Measurements from ENCODE around the gene ARHGEF11.

The ARHGEF11 gene

DNA sequence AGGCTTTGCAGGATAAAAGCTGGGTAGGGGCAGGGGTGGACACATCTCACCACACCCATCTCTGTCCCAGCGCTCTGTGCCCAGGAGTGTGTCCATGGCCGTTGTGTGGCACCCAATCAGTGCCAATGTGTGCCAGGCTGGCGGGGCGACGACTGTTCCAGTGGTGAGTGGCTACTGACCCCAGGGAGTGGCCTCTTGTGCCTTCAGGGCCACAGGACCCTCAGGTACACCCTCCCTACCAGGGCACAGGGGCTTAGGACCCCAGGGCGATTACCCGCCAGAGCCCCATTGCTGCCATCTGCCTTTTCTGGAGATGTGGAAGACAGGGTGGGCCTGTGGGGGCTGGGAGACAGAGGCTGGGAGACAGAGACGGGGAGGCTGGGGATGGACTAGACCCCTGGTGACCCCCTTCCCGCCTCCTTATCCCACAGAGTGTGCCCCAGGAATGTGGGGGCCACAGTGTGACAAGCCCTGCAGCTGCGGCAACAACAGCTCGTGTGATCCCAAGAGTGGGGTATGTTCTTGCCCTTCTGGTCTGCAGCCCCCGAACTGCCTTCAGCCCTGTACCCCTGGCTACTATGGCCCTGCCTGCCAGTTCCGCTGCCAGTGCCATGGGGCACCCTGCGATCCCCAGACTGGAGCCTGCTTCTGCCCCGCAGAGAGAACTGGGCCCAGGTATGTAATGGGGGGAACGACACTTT is 139.2 kb downstream of the ARHGEF11 start:
- no peak for DNase-seq

DNA sequence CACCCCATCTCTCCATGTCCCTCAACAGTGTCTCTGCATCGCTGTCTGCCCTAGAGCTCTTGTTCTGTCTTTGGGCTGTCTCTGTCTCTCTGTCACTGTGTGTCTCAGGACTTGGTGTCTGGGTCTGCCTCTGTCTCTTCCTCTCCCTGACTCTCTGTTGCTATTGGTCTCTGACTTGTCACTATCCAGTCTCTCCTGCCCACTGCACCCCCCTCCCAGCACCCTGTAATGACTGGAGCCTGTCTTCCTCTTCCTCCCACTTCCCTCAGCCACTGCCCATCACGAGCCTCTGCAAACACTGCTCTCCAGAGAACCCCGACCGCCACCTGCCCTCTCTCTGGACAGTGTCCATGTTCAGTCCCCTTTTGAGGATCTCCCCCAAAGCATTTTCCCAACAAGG is 139.9 kb downstream of the ARHGEF11 start:
- no peak for DNase-seq

DNA sequence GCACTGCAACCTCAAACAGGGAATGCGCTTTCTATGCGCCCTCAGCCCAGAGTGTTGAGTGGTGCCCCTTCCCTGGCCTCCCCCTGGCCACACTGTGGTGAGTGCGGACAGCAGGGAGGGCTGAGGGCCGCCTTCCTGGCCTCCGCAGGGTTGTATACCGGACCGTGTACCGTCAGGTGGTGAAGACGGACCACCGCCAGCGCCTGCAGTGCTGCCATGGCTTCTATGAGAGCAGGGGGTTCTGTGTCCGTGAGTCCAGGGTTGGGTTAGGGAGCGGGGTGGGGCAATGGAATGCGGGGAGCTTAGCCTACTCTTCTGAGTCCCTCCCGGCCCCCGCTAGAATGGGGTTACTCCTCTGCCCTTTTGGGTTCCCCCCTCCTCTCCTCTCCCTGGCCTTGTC is 140.4 kb downstream of the ARHGEF11 start:
- DNase-seq: no peak

DNA sequence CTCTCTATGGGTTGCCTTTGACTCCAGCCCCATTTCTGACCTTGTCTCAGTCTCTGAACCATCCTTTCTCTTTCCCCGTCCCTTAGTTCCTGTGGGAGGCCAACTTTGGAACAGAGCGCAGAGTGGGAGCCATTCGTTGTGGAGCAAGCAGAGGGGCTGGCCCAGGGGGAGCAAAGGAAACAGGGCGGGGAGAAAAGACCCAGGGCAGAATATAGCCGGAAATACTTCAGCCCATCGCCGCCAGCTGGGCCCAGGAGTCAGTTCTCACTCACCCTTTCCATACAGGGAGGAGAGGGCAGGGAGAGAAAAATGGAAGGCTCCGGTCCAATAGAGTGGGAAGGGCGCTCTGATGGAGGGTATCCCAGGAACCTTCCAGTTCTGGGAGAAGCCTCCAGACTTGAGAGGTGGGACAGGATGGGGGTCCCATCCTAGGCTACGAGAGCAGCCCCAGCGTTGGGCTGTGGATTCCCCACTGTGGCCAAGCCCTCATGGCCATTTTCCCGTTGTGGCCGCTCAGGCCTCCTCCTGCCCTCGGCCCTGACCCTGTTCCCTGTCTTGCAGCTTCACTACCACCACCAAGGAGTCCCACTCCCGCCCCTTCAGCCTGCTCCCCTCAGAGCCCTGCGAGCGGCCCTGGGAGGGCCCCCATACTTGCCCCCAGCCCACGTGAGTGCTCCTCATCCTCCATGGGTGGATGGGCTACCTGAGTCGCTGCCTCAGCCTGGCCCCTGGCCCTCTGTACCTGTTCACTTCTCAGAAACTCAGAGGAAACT is 141.2 kb downstream of the ARHGEF11 start:
- DNase-seq: no peak

DNA sequence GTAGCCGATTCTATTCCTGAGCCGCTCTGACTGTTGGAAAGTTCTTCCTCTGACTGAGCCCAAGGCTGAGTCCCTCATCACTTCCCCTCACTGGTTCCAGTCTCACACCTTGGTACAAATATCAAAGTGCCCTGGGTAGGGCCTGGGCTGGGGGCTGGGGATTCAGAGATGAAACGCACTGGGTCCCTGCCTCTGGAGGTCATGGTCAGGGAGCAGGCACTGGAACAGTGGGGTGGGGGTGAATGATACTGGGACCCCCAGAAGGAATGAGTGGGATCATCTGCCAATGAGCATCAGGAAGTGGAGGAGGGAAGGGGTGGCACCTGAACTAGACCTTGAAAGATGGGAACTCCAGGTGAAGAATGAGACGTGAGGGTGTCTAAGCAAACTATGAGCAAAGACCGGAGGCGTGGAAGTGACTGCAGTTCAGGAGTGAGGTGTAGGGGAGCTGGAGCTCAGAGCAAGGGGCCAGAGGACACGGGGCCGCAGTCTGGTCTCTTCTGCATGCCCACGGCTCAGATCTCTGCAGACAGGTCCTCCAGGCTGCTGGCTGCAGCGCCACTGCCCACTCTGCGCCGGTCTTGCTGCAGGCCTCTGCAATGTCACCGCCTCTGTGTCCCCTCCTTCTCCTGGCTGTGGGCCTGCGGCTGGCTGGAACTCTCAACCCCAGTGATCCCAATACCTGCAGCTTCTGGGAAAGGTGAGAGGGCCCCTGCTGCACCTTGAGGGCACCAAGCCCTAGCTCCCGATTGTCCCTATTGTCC is 142.0 kb downstream of the ARHGEF11 start:
- no peak for DNase-seq

DNA sequence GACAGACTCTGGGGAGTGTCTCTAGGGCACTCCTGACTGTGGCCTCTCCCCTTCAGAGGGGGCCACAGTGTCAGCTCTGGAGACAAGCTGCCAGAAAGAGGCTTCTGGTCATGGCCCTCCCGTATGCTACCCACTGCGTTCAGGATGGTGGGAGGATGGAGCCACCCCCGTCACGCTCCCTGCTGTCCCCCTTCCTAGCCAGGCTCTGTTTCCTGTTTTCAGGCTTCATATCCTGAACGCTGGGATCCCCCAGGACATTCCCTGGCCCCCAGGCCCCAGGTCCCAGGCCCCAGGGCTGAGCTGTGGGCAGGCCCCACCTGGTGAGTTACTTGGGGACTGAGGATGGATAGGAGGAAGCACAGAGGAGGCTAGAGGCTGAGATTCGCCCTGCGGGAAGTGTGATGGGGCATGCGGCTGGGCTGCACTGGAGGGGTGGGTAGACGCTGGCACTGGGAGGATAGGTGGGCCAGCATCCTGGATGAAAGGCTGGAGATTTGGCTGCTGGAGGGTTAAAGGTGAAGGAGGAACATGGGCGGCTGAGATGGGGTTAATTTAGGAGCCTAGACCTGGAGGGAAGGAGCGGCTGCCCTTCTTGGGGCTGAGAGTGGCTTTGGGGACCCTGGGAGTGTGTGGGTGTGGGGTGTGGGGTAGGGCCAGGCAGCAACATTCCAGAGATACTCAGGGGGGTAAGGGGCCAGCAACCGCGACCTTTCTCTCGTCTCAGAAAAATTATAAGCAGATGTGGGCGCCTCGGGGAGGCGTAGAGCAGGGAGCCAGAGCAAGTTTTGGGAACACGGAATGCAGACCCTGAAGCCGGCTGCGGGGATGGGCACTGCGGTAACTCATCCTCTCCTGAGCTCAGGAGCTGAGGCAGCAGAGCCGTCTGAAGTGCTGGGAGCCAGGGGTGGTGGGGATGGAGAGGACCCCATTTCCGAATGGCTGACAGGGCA is 143.3 kb downstream of the ARHGEF11 start:
- no peak for DNase-seq

DNA sequence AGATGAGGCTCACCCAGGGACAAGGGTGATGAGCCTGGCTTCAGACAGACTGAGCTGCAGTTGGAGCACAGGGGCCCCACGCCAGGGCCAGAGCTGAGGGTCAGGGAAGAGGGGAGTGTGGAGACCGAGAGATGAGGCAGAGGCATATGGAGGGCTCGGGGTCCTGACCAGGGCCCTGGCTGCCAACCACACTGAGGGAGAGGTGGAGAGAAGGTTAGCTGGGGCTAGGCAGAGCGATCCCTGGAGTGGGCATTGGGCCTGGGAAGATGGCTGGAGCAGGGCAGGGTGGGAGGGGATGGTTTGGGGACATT is 144.0 kb downstream of the ARHGEF11 start:
- no peak for DNase-seq

DNA sequence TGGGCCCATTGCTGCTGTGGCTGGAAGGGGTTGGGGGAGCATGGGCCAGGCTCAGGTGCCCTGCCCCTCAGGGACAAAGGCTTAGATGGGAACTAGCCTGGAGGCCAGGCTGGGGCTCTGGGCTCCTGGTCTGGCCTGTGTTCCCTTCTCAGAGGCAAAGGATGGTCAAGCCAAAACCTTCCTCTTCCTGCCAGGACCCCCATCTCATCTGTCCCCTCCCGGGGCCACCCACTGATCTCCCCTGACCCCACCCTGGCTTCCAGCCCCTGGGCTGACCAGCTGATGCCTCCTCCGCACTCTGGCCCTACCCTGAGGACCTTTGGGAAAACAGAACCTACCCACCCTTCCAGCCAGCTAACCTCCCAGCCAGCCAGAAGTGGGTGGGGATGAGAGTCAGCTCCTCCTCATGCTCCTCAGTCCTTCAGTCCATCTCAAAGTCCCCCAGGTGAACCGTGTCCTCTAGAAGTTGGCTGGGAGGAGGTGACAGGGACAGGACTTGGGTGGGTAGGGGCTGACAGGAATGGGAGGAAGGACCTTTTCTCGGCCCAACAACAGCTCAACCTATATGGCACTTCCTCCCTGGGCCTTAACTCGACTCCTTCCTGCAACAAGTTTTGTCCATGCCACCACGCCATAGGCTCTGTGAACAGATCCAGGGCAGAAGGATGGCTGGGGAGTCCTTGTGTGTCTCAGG is 144.5 kb downstream of the ARHGEF11 start:
- DNase-seq: no peak

DNA sequence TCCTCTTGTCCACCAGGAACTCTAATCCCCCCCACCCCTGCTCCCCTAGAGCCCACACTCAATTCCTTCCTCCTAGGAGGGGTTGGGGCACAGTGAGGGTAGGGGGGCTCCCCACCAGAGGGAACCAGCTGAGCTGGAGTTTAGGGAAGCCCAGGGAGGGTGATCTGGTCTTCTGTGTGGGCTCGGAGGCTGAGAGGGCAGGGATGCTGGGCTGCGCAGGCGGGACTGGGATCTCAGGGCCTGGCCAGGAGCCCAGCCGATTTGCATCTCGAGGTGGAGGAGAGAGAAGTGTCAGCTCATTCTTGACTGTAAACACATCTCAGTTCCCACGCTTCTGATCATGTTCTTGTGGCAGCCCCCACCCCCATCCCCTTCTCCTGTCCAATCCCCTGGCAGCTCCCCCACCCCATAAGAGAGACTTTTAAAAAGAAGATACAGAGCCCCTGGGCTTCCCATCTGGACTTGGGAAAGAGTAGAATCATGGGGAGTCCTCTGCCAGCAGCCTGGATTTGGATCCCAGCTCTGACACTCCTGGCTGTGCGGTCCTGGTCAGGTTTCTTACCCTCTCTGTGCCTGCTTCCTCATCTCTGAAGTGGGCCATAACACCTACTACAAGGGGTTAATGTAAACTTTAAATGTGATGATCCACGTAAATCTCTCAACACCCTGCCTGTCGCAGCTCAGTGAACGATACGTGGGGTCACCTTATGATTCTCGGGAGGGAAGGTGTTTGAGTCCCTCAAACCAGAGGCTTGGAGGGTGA is 145.4 kb downstream of the ARHGEF11 start:
- DNase-seq: no peak

DNA sequence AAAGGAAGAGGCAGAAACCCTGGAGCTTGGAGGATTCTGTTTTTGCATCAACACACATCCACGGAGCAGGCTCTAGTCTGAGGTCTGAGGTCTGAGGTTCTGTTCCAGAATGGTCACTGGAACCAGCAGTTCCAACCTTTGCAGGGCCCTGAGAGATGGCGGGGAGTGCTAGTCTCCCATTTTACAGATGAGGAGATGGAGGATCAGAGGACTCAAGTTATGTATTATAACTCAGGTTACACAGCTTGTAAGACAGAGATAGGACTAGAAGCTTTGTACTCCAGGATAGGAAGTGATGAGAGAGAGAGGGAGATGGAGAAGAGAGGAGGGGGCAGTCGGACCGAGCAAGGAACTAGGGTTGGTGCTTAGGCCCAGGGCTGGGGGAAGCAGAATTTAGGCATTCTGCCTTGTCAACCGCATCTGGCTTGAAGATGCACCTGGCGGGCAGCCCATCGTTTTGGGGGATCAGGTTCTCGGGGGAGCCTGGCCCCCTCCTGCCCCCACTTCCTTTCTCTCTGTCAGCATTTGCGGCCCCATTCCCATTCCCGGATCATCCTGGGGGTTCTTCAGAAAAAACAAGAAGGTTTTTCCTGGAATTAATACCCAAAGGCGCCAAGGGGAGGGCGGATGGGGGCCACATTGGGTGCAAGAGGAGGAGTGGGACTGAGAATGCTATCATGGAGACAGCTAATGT is 146.4 kb downstream of the ARHGEF11 start:
- DNase-seq: no peak

DNA sequence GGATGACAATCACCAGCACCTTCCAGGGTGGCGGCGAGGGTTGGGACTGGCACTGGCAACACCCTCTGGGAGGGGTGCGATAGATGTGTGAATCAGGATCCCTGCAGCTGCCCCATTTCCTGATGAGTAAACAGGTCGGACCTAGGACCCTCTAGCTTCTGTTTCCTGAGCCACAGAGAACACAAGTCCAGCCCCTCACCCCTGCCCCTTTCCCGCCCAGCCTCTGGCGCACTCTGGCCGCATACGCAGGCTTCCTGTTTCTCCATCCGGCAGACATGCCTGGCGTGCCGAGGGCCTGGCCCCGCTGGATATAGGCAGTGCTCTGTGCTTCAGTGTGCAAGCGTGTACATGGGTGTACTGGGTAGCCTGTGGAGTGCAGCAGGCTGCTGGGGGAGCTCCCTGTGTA is 147.4 kb downstream of the ARHGEF11 start:
- peak; percentile 87 for DNase-seq

DNA sequence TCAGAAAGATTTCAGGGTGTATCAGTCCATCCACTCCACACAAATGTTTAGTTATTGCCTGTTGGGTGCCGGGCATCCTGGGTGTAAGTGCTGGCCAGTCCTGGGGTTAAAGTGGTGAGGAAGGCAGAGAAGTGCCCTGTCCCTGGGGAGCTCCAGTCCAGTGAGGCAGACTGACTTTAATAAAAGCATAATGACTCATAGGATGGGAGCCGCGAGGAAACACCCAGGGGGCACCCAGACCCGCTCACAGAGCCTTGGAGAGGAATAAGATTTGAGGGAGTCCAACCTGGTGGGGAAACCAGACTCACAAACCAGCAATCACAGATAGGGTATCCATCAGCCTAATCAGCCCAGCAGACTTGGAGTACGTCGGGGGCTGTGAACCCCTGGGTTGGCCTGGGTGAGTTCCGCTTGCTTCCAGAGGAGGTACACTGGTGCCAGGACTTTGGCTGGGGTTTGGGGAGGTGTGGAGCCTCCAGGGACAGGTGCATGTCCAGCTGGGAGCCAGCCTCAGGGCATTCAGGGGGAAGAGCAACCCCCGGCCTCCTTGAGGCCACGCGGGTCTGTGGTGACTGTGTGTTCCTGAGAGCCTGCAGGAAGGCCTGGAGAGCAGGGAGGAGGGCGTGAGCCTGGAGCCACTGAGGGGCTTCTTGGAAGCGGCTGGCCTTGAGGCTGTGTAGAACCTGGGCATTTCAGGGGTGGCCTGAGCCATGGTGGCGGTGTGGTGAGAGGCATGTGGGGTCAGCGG is 148.3 kb downstream of the ARHGEF11 start:
- DNase-seq: peak; percentile 80

DNA sequence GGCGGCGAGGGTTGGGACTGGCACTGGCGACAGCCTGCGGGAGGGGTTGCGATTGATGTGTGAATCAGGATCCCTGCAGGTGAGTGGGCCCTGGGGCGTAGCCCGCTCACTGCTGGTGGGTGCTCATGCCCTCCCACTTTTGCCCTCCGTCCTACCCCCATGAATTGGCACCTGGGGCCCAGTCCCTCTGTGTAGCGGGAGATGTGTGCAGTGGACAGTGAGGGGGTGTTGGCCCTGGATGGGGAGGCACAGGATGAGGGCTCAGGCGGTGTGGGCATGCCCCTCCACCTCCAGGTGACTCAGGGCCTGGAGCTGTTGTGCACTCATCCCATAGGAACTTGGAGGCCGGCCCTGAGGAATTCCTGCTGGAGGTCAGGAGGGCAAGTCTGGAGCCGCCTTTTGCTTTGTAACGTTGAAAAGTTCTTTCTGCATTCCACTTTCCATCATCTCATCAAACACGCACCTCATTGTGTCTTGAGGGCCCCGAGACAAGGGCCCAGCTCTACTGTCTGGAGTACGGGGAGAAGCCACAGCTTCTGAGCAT is 149.0 kb downstream of the ARHGEF11 start:
- DNase-seq: peak; percentile 99

DNA sequence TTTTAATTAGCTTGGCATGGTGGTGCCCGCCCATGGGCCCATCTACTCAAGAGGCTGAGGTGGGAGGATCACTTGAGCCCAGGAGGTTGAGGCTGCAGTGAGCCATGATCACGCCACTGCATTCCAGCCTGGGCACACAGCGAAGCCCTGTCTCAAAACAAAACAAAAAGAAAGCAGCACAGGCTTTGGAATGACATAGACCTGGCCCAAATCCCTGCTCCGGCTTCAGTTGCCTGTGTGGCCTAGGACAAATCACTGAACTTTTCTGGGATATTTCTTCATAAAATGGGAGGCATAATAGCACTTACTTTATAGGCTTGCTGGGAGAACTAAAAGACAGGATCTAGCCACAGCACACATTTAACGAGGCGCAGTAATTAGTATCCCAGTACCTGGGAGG is 149.6 kb downstream of the ARHGEF11 start:
- DNase-seq: peak; percentile 38

DNA sequence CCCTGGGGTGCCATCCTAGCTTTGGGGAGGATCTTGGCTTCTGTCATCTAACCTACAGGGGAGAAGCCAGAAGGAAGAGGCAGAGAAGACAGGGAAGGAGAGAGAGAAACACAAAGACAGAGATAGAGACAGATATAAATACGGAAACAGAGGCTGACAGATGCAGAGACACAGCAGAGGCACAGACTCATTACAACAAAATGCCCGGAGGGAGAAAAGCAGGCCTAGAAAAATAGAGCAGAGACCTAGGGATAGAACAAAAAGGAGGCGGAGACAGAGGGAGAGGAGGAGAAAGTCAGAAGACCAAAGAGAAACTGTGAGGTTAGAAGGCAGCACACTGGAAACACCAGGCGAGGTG is 150.1 kb downstream of the ARHGEF11 start:
- DNase-seq: peak; percentile 79

DNA sequence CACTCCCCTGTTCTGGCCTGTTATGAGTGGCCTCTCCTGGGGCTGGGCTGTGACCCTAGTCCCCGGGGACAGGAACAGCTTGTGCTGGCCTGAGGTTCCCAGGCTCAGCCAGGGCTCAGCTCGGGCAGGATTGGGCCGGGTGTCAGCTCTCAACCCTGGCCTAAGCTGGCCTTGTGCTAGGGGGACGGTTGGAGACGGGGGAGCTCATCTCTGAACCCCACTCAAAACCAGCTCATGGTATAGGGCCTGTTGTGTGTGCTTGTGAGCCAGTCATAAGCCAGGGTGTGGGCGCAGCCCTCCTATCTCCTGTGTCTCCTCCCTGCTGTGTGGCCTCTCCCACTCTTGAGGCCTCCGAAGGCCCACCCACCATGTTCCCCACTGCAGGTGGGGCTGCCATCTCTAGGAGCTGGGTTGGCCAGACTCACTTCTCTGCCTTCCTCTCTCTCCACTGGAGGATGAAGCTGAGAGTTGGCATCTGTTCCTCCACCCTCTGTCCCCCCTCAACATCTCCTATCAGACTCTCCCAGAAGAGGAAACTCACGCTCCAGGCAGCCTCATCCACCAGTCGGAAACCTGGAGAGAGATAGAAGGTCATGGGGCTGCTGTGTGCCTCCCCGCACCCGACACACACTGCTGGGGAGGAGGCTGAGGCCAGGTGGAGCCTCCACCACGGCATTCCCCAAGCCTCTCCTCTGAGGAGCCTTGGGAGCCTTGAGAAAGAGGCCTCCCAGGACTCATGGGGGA is 150.7 kb downstream of the ARHGEF11 start:
- peak; percentile 93 for DNase-seq

DNA sequence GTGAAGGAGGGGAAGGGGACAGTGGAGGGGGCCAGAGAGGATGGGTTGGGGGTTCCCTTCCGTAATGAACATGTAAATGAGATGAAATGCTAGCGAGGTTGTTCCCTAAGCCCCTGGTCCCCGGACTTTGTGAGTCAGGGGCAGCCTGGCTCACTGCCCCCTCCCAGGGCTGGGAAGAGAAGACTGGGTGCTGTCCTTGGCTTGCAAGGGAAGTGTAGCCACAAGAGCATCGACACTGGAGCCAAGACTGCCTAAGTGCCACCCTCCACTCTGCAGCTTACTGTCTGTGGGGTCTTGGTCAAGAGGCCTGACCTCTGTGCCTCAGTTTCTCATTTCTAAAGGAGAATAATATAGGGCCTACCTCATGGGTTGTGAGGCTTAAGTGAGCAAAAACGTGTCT is 151.5 kb downstream of the ARHGEF11 start:
- no peak for DNase-seq

DNA sequence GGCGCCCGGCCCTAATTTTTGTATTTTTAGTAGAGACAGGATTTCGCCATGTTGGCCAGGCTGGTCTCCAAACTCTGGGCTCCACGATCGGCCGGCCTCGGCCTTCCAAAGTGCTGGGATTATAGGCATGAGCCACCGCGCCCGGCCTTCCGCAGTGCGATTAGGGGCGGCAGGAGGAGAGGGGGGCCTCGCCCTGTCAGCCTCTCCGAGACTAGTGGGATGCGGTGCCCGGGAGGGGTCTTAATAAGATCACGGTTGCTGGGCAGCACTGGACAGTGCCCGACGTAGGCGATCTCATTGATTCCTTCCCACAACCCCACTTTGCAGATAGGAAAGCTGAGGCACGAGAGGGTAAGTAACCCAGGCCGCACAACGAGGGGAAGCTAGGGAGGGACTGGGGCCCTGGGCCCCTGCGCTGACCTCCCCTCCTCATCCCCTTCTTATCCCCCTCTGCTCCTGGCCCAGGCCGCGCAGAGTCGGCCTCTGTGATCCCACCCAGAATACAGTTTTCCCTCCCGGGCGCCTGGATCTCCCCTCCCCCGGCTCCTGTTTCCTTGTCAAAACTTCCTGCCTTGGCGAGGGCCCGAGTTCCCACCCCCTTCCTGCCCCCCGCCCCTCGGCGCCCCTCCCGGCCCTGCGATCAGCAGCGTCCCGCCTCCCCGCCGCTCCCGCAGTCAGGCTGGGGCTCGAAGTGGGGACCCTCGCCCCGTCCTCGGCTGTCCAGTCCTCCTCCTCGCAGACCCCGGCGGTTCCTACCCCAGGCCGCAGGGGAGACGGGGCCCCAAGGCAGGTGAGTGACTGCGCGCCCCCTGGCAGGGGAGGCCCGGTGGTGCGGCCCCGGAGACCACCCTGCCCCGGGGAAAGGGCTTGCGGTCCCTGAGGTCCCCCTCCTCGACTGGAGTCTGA is 152.2 kb downstream of the ARHGEF11 start, which contains the start of gene PEAR1:
Gene PEAR1 (plus strand): TSS at position 671 of the 906 bp plus-strand sequence. CDS start 10,209 bp downstream, outside the sequence.
- DNase-seq: no peak

Data from NCI-H226 (cell line).